Activated T-cell treated with anti-CD3 and anti-CD28 coated beads for 48 hours (primary cell): Measurements from ENCODE around the gene PSMB5.

Experiments
- DNase-seq: peaks from one replicate; pipeline ENCODE4 v3.0.0-alpha.2; 2020; ENCODE audit warnings: low read depth

PSMB5 gene

GRCh38 chr14:22986508-22987054, 48.1 kb downstream of the PSMB5 start:
- peak; percentile 78 for DNase-seq

DNA sequence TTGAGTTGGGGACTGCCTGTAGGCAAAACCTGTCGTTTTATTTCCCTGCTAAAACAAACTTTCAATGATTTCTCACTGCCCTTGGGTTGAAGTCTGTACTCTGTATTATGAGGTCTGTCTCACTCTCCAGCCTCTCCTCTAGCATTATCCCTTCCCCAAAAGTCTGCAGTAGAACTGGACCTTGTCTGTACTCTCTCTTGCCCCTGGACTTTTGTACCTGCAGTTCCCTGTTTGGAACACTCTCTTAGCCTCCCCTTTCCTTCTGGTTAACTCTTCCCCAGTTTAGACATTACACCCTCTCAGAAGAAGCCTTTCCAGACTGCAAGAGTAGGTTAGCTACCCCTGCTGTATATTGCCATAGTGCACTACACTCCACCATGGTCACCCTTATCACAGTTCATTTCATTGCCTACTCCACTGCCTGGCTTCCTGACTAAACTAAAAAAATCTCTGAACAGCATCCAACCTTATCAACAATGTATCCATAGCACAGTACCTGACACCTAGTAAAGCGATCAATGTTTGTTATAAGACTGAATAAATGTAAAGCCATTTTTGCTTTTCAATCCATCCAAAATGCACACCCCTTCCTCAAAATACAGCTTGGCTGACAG, 48.7 kb downstream of the PSMB5 start:
- no peak for DNase-seq

DNA sequence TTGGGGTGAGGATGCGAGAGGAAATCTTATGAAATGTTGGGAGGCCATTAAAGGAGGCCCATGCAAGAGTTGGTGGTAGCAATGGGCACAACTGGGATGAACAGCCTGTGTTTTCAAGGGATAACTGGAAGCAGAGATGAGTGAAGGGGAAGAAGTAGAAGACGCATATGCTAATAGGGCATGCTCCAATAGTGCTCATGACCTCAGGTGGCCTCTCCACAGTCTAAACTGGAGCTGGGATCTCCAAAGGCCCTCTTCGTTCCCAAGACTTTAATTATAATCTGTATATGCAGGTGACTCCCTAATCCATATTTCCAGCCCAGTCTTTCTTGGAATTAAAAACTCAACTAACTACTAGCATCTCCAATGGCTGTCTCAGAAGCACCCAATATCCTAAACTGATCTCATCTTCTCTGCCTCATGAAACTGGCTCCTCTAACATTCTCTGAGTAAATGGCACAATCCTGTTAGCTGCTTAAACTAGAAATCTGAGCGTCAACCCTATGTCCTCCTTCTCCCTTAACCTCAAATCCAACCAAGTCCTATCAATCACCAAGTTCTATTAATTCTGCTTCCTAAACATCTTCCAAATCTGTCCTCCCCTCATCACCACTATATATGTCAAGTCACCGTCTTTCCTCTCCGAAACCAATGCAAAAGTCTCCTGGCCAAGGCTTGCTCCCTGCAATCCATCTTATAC, 49.6 kb downstream of the PSMB5 start:
- no peak for DNase-seq

DNA sequence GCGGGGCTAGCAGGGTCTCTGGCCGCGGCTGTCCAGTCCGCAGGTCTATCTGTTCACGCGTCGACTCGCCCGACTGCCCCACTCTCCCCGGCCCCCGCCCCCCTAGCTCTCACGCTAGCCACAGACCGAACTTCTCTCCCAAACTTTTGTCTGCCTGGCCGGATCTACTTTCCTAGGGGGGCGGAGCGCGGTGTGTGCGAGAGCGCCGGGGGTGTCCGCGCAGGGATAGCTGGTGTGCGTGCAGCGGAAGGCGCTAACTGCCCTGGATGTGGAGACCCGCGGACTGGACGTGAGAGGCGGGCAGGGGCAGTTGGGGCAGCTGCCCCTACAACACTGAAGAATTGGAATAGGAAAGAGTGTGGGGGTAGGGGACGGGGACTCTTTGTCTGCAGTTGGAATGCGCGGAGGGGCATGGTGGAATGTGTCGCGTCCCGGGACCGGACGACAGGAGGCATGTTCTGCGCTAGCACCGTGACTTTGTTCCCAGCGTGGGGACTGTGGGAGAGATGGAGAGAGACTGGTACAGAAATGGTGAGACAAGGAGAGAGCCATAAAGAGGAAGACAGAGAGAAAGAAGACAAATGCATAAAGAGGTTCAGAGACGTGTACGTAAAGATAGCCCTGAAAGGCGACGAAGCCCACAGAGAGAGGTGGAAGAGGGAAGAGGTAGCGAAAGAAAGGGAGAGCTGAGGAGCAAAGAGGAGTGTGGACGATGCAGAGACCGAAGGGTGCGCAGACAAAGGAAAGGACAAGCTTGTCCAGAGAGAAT, 52.0 kb downstream of the PSMB5 start, which contains the start of gene AJUBA:
Gene AJUBA, minus strand, starts transcription at position 75 of the 769 bp plus-strand sequence. CDS start 285 bp downstream, outside the sequence.
- DNase-seq, result peak; percentile 72

DNA sequence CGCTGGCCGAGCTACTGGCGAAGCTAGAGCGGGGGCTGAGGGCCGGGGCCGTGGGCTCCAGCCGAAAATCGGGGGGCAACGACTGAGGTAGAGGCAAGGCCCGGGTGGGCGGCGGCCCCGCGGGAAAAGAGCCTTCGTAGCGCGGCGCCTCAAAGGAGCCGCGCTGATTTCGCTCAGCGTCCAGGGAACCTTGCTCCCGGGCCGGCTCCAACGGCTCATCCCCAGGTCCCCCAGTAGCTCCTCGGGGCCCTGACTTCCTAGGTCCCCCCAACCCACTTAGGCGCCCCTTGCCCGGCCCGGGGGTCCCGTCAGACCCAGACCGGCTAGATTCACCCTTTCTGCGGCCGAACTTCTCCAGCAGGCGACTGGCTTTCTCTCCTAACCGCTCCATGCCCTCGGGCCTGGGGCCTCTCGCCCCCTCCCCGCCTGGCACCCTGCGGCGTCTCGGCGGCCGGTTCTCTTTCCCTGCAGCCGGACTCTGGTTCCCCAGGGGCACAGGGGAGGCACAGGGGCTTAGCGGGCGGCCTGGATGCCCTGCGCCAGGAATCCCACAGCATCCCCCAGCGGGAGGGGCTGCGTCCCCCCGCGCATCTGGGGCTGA, 52.7 kb downstream of the PSMB5 start:
- DNase-seq, result no peak

DNA sequence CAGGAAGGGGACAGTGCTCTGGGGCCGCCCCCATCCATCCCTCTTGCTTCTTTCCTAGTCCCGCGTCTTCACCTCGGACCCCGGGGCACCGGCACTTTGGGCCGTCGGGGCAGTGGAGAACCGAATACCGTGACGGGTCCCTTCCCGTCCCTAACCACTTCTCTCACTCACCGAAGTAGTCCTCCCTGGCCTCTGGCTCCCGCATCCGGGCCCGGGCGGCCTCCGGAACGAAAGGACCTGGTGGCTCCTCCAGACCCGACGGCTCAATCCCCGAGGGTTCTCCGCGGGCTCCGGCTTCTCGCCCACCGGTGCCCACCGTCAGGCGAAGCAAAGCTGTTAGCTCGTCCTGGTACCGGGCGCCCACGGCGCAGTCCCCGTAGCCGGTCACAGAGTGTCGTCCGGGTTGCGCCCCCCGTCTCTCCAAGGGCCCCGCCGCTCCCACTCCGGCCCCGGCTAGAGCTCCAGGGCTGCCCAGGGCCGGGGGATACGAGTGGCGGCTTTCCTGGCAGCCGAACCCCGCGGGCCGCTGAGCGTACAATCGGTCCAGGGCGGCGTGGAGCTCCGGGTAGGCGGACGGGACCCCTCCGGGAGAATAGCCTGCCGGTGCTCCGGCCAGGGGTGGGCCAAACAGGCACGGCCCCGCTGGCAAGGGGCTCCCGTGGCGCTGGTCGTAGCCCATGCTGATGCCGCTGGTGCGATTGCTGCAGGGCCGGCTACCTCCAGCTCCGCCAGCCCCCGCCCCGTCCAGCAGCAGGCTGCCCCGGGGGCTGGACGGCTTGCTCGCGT, 53.4 kb downstream of the PSMB5 start:
- DNase-seq, result no peak

DNA sequence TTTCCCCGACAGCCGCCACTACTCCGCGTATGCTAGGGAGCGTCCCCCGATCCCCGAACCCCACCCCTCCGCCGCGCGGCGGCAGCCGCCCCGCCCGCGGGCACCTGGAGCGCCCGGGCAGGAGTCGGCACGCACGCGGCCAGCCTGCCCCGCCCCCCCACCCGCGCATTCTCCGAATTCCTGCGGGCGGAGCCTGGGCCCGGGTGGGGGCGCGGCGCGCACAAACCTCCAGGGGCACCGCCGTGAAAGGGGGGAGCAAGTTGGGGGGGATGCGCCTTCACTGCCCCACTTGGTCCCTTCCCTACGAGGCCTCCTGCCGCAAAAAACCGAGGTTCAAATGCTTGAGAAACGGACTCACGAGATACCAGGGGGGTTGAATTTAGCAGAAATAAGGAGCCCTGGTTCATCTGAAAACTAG, 54.0 kb downstream of the PSMB5 start:
- peak; percentile 29 for DNase-seq

DNA sequence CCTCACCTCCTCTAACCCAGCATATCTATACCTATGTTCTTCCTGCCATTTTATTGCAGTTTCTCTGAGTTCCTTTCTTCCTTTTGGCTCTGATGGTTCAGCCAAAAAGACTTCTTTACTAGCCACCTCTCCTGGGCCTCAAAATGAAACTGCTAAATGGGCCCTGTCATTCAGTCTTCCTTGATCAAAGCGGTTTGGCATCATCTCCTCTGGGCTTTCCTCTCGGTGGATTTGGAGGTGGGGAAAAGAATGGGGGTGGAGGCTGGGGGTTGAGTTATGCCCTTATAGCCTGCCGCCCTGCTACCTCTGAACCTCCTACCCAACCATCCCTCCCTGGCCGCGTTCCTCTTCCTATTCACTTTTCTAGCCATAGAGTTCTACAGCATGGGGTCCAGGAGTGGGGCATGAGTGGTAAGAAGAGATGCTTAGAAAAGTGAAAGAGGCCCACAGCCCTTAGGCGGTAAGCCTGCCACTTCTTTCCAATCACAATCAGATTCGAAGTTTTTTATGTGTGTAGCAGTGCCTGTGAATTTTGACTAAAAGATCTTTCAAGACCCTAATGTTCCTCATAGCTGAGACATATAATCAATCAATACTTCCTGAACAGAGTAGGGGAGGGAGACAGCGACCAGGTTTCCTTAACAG, 54.8 kb downstream of the PSMB5 start:
- DNase-seq, result no peak

DNA sequence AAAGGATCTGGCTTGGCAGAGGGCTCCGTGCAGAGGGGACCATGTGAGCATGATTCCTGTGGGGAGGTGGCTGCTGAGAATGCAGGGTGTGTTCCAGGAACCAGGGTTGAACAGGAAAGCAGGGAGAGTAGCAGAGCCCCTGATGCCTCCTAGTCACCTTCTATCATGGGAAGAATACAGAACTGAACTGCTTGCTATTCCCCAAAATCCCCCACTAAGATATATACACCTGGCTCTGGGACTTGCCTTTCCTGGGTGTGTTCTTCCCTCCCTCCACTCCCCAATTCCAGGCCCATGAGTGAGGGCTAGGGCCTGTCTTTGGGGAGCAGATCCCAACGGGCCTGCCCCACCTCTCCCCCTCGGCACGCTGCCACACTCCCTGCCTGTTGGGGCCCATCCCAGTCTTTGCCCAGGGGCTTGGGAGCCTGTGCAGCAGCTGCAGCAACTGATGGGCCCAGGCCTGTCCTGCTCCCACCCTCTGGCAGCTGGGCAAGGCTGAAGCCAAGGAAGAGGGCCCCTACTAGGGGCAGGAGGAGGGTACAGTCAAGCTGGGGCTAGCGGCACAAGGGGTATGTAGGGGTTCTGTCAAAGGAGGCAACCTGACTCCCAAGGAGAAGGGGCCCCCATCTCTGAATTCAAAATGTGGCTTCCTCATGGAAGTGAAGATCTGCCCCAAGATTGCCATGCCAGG, 55.6 kb downstream of the PSMB5 start:
- no peak for DNase-seq

GRCh38 chr14:22978487-22978837, 56.2 kb downstream of the PSMB5 start:
- no peak for DNase-seq

DNA sequence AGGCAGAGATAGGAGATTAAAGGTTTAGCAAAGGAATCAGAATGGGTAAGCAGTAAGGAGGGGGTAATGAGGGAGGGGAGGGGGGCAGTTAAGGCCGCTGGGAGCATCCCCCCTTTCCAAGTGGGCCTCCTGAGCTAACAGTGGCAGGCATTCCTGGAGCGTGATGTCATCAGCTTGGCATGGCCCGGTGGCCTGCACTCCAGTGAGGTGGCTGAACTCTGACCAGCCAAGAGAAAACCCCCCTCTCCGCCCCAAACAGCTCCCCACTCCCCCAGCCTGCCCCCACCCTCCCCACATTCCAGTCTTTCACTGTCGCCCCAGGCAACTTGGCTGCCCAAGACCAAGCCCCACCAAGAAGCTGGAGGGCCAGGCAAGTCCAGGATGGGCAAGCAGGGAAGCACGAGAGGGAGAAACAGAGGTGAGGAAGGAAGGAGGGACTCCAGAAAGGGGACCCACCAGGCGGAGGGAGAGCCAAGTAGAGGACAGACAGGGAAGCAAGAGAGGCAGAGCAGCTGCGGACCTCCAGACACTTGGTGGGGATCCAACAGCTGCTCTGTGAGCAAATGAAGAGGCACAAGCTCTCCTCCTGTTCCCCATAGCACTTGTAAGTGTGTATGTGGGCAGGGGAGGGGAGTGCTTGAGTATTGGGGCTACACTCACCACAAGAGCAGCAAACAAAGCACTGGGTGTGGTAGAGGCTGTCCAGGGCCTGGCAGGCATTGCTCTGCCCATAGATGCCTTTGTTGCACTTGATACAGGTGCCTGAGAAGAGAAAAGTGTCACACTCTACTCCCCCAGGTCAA, 56.8 kb downstream of the PSMB5 start:
- DNase-seq, result no peak

GRCh38 chr14:22977434-22977683, 57.3 kb downstream of the PSMB5 start:
- DNase-seq, result no peak

- DNase-seq, result no peak
Measured at GRCh38 chr14:22976620-22977433, 57.9 kb downstream of the PSMB5 start.
